Left hindlimb (tissue), 1 donor: Measurements from ENCODE around the gene CLDND2.

ENCODE experiments used
- DNase-seq: peaks from one replicate; pipeline ENCODE4 v3.0.0-alpha.2; 2018

CLDND2 gene

GRCh38 chr19:51380379-51380778 lies 11.6 kb upstream of the CLDND2 start:
- DNase-seq, result no peak

GRCh38 chr19:51377422-51377821 lies 8.6 kb upstream of the CLDND2 start:
- DNase-seq, result no peak

GRCh38 chr19:51375504-51376221 lies 6.9 kb upstream of the CLDND2 start:
- DNase-seq, result no peak

GRCh38 chr19:51372649-51373504 lies 4.1 kb upstream of the CLDND2 start, which contains the start of gene NKG7:
Gene NKG7, minus strand, starts transcription at chr19:51372654. Its CDS starts 119 bp downstream, at chr19:51372535.
- DNase-seq, result no peak

- no peak for DNase-seq
These were observed 3.3 kb upstream of the CLDND2 start for GRCh38 chr19:51372021-51372648.

GRCh38 chr19:51371186-51371690 lies 2.4 kb upstream of the CLDND2 start:
- no peak for DNase-seq

GRCh38 chr19:51370230-51370629 lies 1.4 kb upstream of the CLDND2 start:
- DNase-seq, result no peak

- DNase-seq, result peak; percentile 100
These were observed 1.0 kb downstream of the CLDND2 start for GRCh38 chr19:51367565-51368365.

GRCh38 chr19:51367255-51367564 lies 1.6 kb downstream of the CLDND2 start:
- DNase-seq, result no peak

- DNase-seq, result peak; percentile 99
These were observed 2.2 kb downstream of the CLDND2 start for GRCh38 chr19:51366389-51367254.

- DNase-seq, result no peak
These were observed 2.8 kb downstream of the CLDND2 start, which contains the start of gene ETFB for GRCh38 chr19:51365965-51366388. Gene ETFB, minus strand, starts transcription at chr19:51366388. Its CDS starts 62 bp downstream, at chr19:51366326.

- no peak for DNase-seq
These were observed 3.4 kb downstream of the CLDND2 start for GRCh38 chr19:51365211-51365964.

GRCh38 chr19:51364200-51365106 lies 4.3 kb downstream of the CLDND2 start:
- DNase-seq, result no peak

GRCh38 chr19:51361239-51361638 lies 7.6 kb downstream of the CLDND2 start:
- no peak for DNase-seq

- DNase-seq, result no peak
These were observed 9.5 kb downstream of the CLDND2 start for GRCh38 chr19:51359294-51359693.

- no peak for DNase-seq
These were observed 10.9 kb downstream of the CLDND2 start for GRCh38 chr19:51357952-51358351.

- DNase-seq, result no peak
These were observed 12.5 kb downstream of the CLDND2 start for GRCh38 chr19:51356159-51356801.

GRCh38 chr19:51354742-51355148 lies 14.1 kb downstream of the CLDND2 start:
- DNase-seq, result no peak
